Activated CD8-positive, alpha-beta memory T cell treated with anti-CD3 and anti-CD28 coated beads, Interleukin-2, amount 50 U/mL, for 1 hour (primary cell): Measurements from ENCODE around the gene SCN7A.

Source experiments
- DNase-seq: peaks from one replicate; pipeline ENCODE4 v3.0.0-alpha.2; 2020; ENCODE audit errors: extremely low read depth

The SCN7A gene

GRCh38 chr2:166404831-166405568, 89.0 kb downstream of the SCN7A start:
- DNase-seq, result no peak

- DNase-seq, result no peak
Observed at GRCh38 chr2:166394245-166394644, 99.8 kb downstream of the SCN7A start.

- DNase-seq, result no peak
Observed at GRCh38 chr2:166393008-166393407, 101.0 kb downstream of the SCN7A start.

- no peak for DNase-seq
Observed at GRCh38 chr2:166388481-166389070, 105.5 kb downstream of the SCN7A start.

- no peak for DNase-seq
Observed at GRCh38 chr2:166385313-166385712, 108.7 kb downstream of the SCN7A start.

GRCh38 chr2:166384774-166385173, 109.3 kb downstream of the SCN7A start:
- DNase-seq, result no peak

GRCh38 chr2:166382448-166382847, 111.6 kb downstream of the SCN7A start:
- no peak for DNase-seq

GRCh38 chr2:166380615-166381014, 113.4 kb downstream of the SCN7A start:
- DNase-seq, result no peak

- DNase-seq, result no peak
Observed at GRCh38 chr2:166376873-166377272, 117.2 kb downstream of the SCN7A start.

- no peak for DNase-seq
Observed at GRCh38 chr2:166376488-166376828, 117.6 kb downstream of the SCN7A start.

- no peak for DNase-seq
Observed at GRCh38 chr2:166375736-166376487, 118.1 kb downstream of the SCN7A start, which contains the start of gene SCN9A. Gene SCN9A (minus strand): TSS chr2:166375944. CDS start chr2:166311756, 64,188 bp downstream.

GRCh38 chr2:166375195-166375735, 118.8 kb downstream of the SCN7A start:
- no peak for DNase-seq

GRCh38 chr2:166373951-166374350, 120.1 kb downstream of the SCN7A start:
- no peak for DNase-seq

- DNase-seq, result no peak
Observed at GRCh38 chr2:166373539-166373938, 120.5 kb downstream of the SCN7A start.

- no peak for DNase-seq
Observed at GRCh38 chr2:166373105-166373504, 120.9 kb downstream of the SCN7A start.

GRCh38 chr2:166372046-166372445, 122.0 kb downstream of the SCN7A start:
- no peak for DNase-seq

- DNase-seq, result no peak
Observed at GRCh38 chr2:166365803-166366420, 128.1 kb downstream of the SCN7A start.

GRCh38 chr2:166365239-166365638, 128.8 kb downstream of the SCN7A start:
- DNase-seq, result no peak

GRCh38 chr2:166364476-166365161, 129.4 kb downstream of the SCN7A start:
- DNase-seq, result no peak

- no peak for DNase-seq
Observed at GRCh38 chr2:166361351-166362153, 132.5 kb downstream of the SCN7A start.

- no peak for DNase-seq
Observed at GRCh38 chr2:166360906-166361305, 133.1 kb downstream of the SCN7A start.
